Activated T-cell treated with anti-CD3 and anti-CD28 coated beads, Interleukin-2, amount 50 U/mL, for 24 hours (primary cell): ENCODE measurements around the gene ZNF573.
A peak's percentile ranks its signal among the peaks of the same experiment; 100 is the strongest.

Experiments used
- DNase-seq: peaks from one replicate; pipeline ENCODE4 v3.0.0-alpha.2; 2020
- H3K27ac Mint-ChIP-seq: 2 replicates; pipeline ENCODE4 v1.8.0; 2020; ENCODE audit warnings: mild to moderate bottlenecking, mixed read lengths
- H3K27me3 Mint-ChIP-seq: 2 replicates; pipeline ENCODE4 v1.8.0; 2020; ENCODE audit warnings: mixed read lengths
- H3K36me3 Mint-ChIP-seq: 2 replicates; pipeline ENCODE4 v1.8.0; 2020; ENCODE audit warnings: low read depth, mixed read lengths
- H3K4me1 Mint-ChIP-seq: 2 replicates; pipeline ENCODE4 v1.8.0; 2020; ENCODE audit warnings: low read depth, mixed read lengths
- H3K4me3 Mint-ChIP-seq: 2 replicates; pipeline ENCODE4 v1.8.0; 2020; ENCODE audit warnings: mild to moderate bottlenecking, moderate library complexity, mixed read lengths
- H3K9me3 Mint-ChIP-seq: 2 replicates; pipeline ENCODE4 v1.8.0; 2020; ENCODE audit warnings: mixed read lengths

Gene ZNF573

DNA sequence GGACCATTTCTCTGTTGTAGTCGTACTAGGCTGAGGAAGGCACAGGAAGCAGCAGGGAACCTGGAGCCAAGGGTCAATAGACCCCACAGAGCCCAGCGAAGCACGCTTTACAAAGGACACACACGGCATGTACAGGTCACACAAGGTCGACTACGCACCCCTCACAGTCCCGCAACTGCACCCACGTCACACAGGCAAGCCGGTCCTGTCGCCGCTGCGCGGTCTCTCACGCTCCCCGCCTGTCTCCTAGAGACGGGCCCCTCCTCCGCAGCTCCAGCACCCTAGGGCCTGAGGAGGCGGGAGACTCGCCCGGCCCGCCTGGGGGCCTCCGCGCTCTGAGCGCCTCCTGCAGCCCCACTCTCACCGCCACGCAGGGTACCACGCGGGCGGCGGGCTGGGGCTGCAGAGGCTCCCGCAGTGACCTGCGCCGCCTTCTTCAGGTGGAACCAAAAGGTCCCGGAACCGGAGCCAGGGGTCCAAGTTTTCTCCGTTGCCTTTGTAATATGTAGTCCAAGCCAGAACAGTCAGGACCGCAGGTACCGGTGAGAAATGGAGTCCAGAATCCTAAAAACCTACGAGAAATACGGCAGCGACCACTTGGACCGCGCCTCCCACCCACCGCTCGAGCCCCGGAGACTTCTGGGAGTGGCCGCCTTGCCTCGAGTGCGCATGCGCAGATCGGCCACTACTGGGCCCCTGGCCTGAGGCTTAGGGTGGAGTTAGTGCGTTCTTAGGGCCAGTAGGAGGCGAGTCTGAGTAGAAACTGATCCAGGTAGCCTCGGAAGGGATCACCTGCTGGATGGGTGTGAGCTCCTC lies 60.1 kb downstream of the ZNF573 start, which contains the start of gene ZNF607:
TSS of gene ZNF607 (minus strand) at position 651 of the 816 bp plus-strand sequence. CDS start 8,143 bp downstream, outside the sequence.
- Mint-ChIP-seq H3K4me1 (peaks cover 21% of the 10 kb centered on the region), H3K9me3 (peaks cover 20% of the 10 kb centered on the region), H3K27ac (peak within 1 kb of the TSS; percentile 91)

DNA sequence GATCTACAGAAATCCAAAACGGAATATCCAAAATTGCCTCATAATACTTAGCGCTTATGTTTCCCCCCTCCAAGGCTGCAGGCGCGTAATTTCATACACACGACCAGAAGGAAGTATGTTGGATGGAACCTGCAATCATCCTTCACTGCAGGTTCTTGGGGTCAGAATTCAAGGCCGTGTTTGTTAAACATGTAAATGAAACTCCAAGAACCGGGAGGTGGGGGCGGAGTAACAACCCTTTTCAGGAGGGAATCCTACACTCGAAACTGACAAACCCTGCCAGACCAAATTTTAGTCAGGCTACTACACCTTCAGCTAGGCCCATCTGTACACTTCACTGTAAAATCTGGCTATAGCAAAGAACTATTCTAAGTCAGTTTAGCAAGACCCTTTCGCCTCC lies 61.1 kb downstream of the ZNF573 start:
- Mint-ChIP-seq H3K4me3 (peak overlapping the region; percentile 92), H3K27ac (no peak overlapping the region), H3K4me1 (peaks cover 21% of the 10 kb centered on the region), H3K9me3 (peaks cover 20% of the 10 kb centered on the region), H3K27me3 (no peaks in the 10 kb centered on the region), H3K36me3 (peaks cover 52% of the 10 kb centered on the region)
- DNase-seq = no peak

More for the DNA sequence above, 60.1 kb downstream of the ZNF573 start, which contains the start of gene ZNF607:
- peak; percentile 89 for DNase-seq
- H3K4me3 Mint-ChIP-seq = peak within 1 kb of the TSS; percentile 92
- H3K27me3 Mint-ChIP-seq = no peaks in the 10 kb centered on the region
- H3K36me3 Mint-ChIP-seq = peaks cover 42% of the 10 kb centered on the region

DNA sequence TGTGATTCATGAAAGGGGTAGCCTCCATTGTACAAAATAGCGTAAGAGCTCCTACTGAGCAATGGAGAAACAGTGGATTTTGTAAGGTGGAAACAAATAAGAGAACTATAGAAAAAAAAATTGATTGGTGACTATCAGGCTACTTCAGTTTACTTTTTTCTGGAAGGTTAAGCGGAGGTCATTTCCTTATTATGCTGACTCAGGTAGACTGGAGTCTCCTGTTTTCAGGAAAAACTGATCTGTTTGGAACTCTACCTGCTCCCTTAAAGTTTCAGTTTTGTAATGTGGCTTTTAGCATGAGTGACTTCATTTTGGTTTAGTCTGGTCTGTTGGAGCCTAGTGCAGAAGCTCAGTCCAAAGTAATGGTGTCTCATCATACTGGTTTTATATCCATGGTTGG lies 63.2 kb downstream of the ZNF573 start:
- Mint-ChIP-seq H3K9me3 (peaks cover 30% of the 10 kb centered on the region), H3K36me3 (peaks cover 74% of the 10 kb centered on the region), H3K27me3 (no peaks in the 10 kb centered on the region), H3K4me1 (peaks cover 21% of the 10 kb centered on the region), H3K27ac (no peak overlapping the region), H3K4me3 (no peak overlapping the region)
- DNase-seq = no peak

DNA sequence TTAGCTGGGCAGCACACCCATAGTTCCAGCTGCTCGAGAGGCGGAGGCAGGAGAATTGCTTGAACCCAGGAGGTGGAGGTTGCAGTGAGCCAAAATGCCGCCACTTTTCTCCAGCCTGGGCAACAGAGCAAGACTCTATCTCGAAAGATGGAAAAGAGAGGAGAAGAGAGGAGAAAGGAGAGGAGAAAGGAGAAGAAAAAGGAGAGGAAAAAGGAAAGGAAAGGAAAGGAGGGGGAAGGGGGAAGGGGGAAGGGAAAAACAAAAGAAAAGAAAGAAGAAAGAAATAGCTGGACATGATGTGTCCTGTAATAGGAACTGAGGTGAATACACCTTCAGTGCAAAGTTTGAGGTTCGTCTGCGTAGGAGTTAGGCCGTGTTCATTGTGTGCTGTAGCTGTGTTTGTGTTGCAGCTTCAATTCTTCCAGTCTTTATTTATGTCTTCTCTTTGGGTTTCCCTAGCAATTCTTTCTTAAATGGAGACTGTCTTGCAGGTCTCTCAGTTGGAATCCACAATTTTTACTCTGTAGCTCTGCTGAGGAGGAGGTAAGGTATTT lies 73.3 kb downstream of the ZNF573 start:
- Mint-ChIP-seq H3K9me3 (peaks cover 41% of the 10 kb centered on the region), H3K27me3 (no peaks in the 10 kb centered on the region), H3K4me1 (no peaks in the 10 kb centered on the region), H3K4me3 (no peak overlapping the region), H3K36me3 (peaks cover 91% of the 10 kb centered on the region), H3K27ac (no peak overlapping the region)
- no peak for DNase-seq

DNA sequence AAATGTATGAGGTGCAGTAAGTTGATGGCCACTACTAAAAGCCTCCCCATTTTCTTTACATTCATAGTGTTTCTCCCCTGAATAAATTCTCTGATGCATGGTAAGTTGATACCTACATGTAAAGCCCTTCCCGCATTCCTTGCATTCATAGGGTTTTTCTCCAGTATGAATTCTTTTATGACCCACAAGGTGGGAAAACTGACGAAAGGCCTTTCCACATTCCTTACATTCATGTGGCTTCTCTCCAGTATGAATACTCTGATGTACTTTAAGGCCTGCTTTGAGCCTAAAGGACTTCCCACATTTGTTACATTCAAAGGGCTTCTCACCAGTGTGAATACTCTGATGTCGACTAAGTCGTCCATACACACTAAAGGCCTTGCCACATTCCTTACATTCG lies 80.3 kb downstream of the ZNF573 start:
- Mint-ChIP-seq H3K27ac (no peak overlapping the region), H3K9me3 (peaks cover 54% of the 10 kb centered on the region), H3K4me1 (no peaks in the 10 kb centered on the region), H3K4me3 (no peak overlapping the region), H3K27me3 (no peaks in the 10 kb centered on the region), H3K36me3 (peaks cover 78% of the 10 kb centered on the region)
- no peak for DNase-seq

DNA sequence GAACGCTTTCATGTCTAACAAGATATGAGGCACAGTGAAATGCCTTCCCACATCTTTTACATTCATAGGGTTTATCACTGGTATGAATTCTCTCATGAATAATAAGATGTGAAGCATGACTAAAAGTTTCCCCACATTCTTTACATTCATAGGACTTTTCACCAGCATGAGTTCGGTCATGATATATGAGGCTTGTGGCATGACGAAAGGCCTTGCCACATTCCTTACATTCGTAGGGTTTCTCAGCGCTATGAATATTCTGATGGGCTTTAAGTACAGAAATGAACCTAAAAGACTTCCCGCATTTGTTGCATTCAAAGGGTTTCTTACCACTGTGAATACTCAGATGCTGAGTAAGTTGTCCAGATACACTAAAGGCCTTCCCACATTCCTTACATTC lies 81.2 kb downstream of the ZNF573 start:
- no peak for DNase-seq
- Mint-ChIP-seq H3K27ac (no peak overlapping the region), H3K36me3 (peaks cover 77% of the 10 kb centered on the region), H3K4me3 (no peak overlapping the region), H3K27me3 (no peaks in the 10 kb centered on the region), H3K4me1 (no peaks in the 10 kb centered on the region), H3K9me3 (peaks cover 55% of the 10 kb centered on the region)

DNA sequence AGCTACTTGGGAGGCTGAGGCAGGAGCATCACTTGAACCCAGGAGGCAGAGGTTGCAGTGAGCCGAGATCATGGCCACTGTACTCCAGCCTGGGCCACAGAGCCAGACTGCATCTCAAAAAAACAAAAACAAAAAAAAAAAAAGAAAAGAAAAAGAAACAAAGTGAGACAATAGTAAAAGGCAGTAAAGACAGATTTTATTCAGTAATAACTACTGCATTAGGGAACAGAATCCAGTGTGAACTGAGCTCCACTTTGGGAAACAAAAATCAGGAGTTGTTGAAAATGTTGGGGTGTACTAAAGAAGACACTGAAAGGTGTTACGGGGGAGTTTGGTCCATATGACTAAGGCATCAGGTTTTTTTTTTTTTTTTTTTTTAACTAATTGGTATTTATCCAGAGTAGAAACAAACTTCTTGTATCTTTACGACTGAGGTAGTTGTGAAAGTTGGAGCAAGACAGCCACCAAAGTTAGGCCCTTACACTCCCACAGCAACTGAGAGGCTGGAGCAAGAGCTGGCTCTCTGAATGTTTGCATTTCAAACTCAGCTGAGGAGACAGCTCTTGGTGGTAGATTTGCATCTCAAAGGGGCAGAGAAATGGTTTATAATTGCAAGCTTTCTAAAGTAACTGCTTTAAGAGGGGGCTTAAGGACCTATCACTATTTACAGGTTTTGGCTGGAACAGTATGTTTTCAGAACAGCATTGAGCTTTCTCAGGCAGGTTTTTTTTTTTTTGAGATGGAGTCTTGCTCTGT lies 84.1 kb downstream of the ZNF573 start:
- Mint-ChIP-seq H3K4me3 (no peak overlapping the region), H3K4me1 (peaks cover 11% of the 10 kb centered on the region), H3K27ac (no peak overlapping the region), H3K36me3 (peaks cover 70% of the 10 kb centered on the region), H3K9me3 (peaks cover 54% of the 10 kb centered on the region), H3K27me3 (no peaks in the 10 kb centered on the region)
- DNase-seq = no peak

DNA sequence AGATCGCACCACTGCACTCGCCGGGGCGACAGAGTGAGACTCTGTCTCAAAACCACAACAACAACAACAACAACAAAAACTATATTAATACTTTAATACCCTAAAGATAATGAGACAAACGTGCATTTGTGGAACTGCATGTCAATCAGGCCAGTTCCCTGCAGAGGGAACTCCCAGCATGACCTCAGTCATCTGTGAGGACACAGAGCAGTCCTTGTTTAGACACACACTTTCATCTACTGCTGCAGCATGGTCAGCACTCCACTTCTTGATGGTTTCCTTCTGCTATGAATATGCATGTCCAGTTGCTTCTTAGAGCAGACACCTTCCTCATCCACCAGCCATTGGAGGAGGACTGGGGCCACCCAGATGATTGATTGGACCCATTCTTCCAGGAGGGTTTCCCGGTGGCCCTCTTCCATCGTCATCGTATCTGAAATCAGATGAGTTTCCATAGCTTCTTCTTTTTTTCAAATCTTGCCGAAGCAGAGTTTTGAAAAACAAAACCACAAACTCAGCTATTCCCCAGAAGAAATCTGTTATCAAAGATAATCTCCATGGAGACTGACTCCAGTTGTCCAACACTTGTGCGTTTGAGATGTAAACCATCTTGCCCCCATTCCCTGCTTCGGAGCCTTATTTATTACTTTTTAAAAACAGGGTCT lies 86.3 kb downstream of the ZNF573 start:
- Mint-ChIP-seq H3K36me3 (peaks cover 61% of the 10 kb centered on the region), H3K9me3 (peaks cover 36% of the 10 kb centered on the region)

DNA sequence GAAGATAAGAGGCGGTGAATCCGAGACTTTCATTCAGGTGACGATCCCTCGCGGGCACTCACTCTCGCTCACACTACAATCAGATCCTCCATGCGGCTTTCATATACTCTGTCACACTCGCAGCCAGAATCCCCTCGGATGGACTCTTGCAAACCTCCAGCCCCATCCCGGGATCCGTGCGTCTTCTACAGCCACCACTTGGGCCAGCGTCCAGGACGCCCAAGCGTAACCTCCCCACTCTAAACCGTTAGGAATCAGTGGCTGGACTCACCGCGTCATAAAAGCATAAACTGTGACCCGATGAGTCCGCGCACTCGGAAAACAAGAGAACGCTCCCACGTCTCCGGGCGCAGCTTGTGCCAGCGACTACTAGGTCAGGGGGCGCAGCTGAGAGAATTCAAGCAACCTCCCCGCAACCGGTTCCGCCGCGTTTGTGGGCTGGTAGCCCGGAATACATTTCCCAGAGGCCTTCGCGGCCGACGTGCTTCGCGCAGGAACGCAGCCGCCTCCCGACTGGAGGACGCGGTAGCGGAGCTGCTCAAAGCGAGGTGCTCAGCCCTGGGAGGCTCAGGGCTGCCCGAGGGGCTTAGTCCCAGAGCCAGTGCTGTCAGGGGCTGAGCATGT lies 87.4 kb downstream of the ZNF573 start:
- Mint-ChIP-seq H3K36me3 (peaks cover 59% of the 10 kb centered on the region), H3K9me3 (peaks cover 31% of the 10 kb centered on the region), H3K27ac (peak overlapping the region; percentile 86), H3K27me3 (no peaks in the 10 kb centered on the region), H3K4me3 (peak overlapping the region; percentile 86), H3K4me1 (peaks cover 11% of the 10 kb centered on the region)
- peak; percentile 86 for DNase-seq

More for the DNA sequence above, 86.3 kb downstream of the ZNF573 start:
- H3K27ac Mint-ChIP-seq = no peak overlapping the region
- no peak for DNase-seq
- H3K4me3 Mint-ChIP-seq = no peak overlapping the region
- H3K4me1 Mint-ChIP-seq = peaks cover 11% of the 10 kb centered on the region
- no peaks in the 10 kb centered on the region for H3K27me3 Mint-ChIP-seq
